K562 (cell line): ENCODE results near the gene ANKS3. TPM values are rescaled to one million over a fixed set of nuclear protein-coding genes. Genes with fewer than 3 reads are reported as not detected.

Experiments used
- CBX3 ChIP-seq, 2 experiments: IDR thresholded peaks; 1 replicate in 1 of 2; 2 replicates in 1 of 2; pipeline ENCODE4 v1.6.1; 2012; ENCODE audit warnings: inconsistent platforms in 2 of 2, low read length in 2 of 2, borderline replicate concordance in 1 of 2, control low read depth in 1 of 2
- CREM ChIP-seq: IDR thresholded peaks from 2 replicates; pipeline ENCODE4 v1.6.1; 2014; ENCODE audit warnings: antibody characterized with exemption, low read depth
- DNMT1 ChIP-seq: fragments of 450-650 bp; IDR thresholded peaks from 2 replicates; pipeline ENCODE4 v1.6.1; 2016; ENCODE audit warnings: antibody characterized with exemption, mild to moderate bottlenecking
- ETS1 ChIP-seq: conservative IDR thresholded peaks from 2 replicates; pipeline ENCODE4 v1.6.1; 2011; ENCODE audit warnings: low read depth, mild to moderate bottlenecking, low read length; ENCODE audit not compliant: control insufficient read depth
- HNRNPL ChIP-seq: fragments of 200-400 bp; formaldehyde crosslinking; IDR thresholded peaks from 2 replicates; pipeline ENCODE4 v1.6.1; 2017; ENCODE audit warnings: low read depth, mild to moderate bottlenecking, low read length
- LCOR ChIP-seq: sonication (generic); formaldehyde crosslinking; IDR thresholded peaks from 2 replicates; pipeline ENCODE4 v1.8.0; 2022; ENCODE audit warnings: mild to moderate bottlenecking, missing genetic modification reagents
- MEIS2 ChIP-seq: fragments of 450-650 bp; IDR thresholded peaks from 2 replicates; pipeline ENCODE4 v1.6.1; 2014; ENCODE audit warnings: mild to moderate bottlenecking; ENCODE audit not compliant: partially characterized antibody
- NFRKB ChIP-seq: fragments of 450-650 bp; IDR thresholded peaks from 2 replicates; pipeline ENCODE4 v1.6.1; 2016; ENCODE audit warnings: low read depth
- NR1H2 ChIP-seq: sonication (generic); formaldehyde crosslinking; IDR thresholded peaks from 2 replicates; pipeline ENCODE4 v1.4.0; 2020; ENCODE audit warnings: mild to moderate bottlenecking, missing genetic modification reagents
- POLR2AphosphoS2 ChIP-seq: IDR thresholded peaks from 2 replicates; pipeline ENCODE4 v1.6.1; 2012; ENCODE audit warnings: low read length, improper control_type of control experiment
- RB1 ChIP-seq: fragments of 450-650 bp; IDR thresholded peaks from 2 replicates; pipeline ENCODE4 v1.6.1; 2017; ENCODE audit warnings: low read depth, mild to moderate bottlenecking
- RCOR1 ChIP-seq, 2 experiments: IDR thresholded peaks; 2 replicates each; pipeline ENCODE4 v1.6.1; 2012; ENCODE audit warnings: low read depth in 2 of 2, low read length in 2 of 2, borderline replicate concordance in 1 of 2, improper control_type of control experiment in 1 of 2
- SRSF7 ChIP-seq: fragments of 200-400 bp; formaldehyde crosslinking; optimal IDR thresholded peaks from 2 replicates; pipeline ENCODE3; 2017; ENCODE audit warnings: mild to moderate bottlenecking, low read depth, low read length
- U2AF1 ChIP-seq: fragments of 200-400 bp; formaldehyde crosslinking; optimal IDR thresholded peaks from 2 replicates; pipeline ENCODE3; 2017; ENCODE audit warnings: mild to moderate bottlenecking, low read depth, low read length, moderate library complexity
- ZC3H8 ChIP-seq: fragments of 450-650 bp; IDR thresholded peaks from 2 replicates; pipeline ENCODE4 v1.6.1; 2017
- ZNF134 ChIP-seq: fragments of 250-450 bp; sonication (Bioruptor Pico); conservative IDR thresholded peaks from 2 replicates; pipeline ENCODE4 v1.4.0; 2020
- polyA plus RNA-seq, 8 experiments: library from polyadenylated mRNA; depleted of rRNA in 4 of 8; stranded (reverse) in 5 of 8; unstranded in 3 of 8; fragments of >200 nt; fragmentation: Nextera tagmentation in 2 of 8; fragmentation: Illumina TruSeq in 1 of 8; extraction: Ambion mirVana in 2 of 8; extraction: Trizol in 1 of 8; gene quantifications; 2 replicates each; pipeline versions ENCODE4 v1.2.1 to v1.2.3, GENCODE V29; 2011 to 2014; ENCODE audit warnings: inconsistent platforms in 1 of 8, missing spikeins in 1 of 8
- total RNA-seq, 7 experiments: library from RNA; depleted of rRNA in 6 of 7; stranded (reverse); fragments of >200 nt in 6 of 7; fragmentation: Illumina TruSeq in 2 of 7; extraction: Trizol in 2 of 7; gene quantifications; 2 replicates each; pipeline versions ENCODE4 v1.2.1 to v1.2.3, GENCODE V29; 2011 to 2021; ENCODE audit warnings: low replicate concordance in 1 of 7
- TF ChIP-seq, protein P1 (sequence below): IDR thresholded peaks from 2 replicates; pipeline ENCODE4 v1.6.1; 2016; ENCODE audit warnings: missing genetic modification characterization, missing compliant biosample characterization
- TF ChIP-seq, protein P2 (sequence below), 2 experiments: fragments of 450-650 bp; formaldehyde crosslinking in 1 of 2; IDR thresholded peaks; 2 replicates each; pipeline versions ENCODE4 v1.4.0 to v1.6.1; 2014 to 2020; ENCODE audit warnings: mild to moderate bottlenecking in 2 of 2, borderline replicate concordance in 1 of 2, low read depth in 1 of 2

The ANKS3 gene
- total and polyA plus RNA-seq, 9 of the 15 experiments (the other 6 are each of a cell fraction or from before 2014, with no cell fraction given): 0.43 to 25.7 (median 14.8) TPM

- peak; percentile 98 for TF ChIP-seq ETS1
- TF ChIP-seq, protein P1, sequence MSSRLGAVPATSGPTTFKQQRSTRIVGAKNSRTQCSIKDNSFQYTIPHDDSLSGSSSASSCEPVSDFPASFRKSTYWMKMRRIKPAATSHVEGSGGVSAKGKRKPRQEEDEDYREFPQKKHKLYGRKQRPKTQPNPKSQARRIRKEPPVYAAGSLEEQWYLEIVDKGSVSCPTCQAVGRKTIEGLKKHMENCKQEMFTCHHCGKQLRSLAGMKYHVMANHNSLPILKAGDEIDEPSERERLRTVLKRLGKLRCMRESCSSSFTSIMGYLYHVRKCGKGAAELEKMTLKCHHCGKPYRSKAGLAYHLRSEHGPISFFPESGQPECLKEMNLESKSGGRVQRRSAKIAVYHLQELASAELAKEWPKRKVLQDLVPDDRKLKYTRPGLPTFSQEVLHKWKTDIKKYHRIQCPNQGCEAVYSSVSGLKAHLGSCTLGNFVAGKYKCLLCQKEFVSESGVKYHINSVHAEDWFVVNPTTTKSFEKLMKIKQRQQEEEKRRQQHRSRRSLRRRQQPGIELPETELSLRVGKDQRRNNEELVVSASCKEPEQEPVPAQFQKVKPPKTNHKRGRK: no peak
- peak; percentile 79; the same call in 1 of the 2 replicates for TF ChIP-seq HNRNPL
- TF ChIP-seq NR1H2 (CRISPR knock-in tag): peak; percentile 76; the same call in 1 of the 2 replicates
- peak; percentile 68 for TF ChIP-seq U2AF1
- no peak for TF ChIP-seq SRSF7
- no peak for TF ChIP-seq DNMT1
- TF ChIP-seq, protein P2, sequence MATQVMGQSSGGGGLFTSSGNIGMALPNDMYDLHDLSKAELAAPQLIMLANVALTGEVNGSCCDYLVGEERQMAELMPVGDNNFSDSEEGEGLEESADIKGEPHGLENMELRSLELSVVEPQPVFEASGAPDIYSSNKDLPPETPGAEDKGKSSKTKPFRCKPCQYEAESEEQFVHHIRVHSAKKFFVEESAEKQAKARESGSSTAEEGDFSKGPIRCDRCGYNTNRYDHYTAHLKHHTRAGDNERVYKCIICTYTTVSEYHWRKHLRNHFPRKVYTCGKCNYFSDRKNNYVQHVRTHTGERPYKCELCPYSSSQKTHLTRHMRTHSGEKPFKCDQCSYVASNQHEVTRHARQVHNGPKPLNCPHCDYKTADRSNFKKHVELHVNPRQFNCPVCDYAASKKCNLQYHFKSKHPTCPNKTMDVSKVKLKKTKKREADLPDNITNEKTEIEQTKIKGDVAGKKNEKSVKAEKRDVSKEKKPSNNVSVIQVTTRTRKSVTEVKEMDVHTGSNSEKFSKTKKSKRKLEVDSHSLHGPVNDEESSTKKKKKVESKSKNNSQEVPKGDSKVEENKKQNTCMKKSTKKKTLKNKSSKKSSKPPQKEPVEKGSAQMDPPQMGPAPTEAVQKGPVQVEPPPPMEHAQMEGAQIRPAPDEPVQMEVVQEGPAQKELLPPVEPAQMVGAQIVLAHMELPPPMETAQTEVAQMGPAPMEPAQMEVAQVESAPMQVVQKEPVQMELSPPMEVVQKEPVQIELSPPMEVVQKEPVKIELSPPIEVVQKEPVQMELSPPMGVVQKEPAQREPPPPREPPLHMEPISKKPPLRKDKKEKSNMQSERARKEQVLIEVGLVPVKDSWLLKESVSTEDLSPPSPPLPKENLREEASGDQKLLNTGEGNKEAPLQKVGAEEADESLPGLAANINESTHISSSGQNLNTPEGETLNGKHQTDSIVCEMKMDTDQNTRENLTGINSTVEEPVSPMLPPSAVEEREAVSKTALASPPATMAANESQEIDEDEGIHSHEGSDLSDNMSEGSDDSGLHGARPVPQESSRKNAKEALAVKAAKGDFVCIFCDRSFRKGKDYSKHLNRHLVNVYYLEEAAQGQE (IDR thresholded peaks at IDR 0.05; ENCODE audit: borderline replicate concordance): no peak
- TF ChIP-seq, protein P2 (CRISPR knock-in tag; IDR thresholded peaks at IDR 0.05; ENCODE audit: low read depth): 0 out of 2 replicates have a peak, but pooled peaks have one; percentile 38
- TF ChIP-seq POLR2AphosphoS2: no peak
- TF ChIP-seq ZNF134 (CRISPR knock-in tag): no peak
- TF ChIP-seq RCOR1 (IDR thresholded peaks at IDR 0.05; ENCODE audit: borderline replicate concordance in 1 of 2, low read depth in 2 of 2, low read length in 2 of 2): peak in 1 of 2 experiments; percentile 16; a peak in 1 of 4 replicates
- peak; percentile 56; the same call in 1 of the 2 replicates for TF ChIP-seq NFRKB
- TF ChIP-seq MEIS2: no peak
- no peak for TF ChIP-seq CBX3 (IDR thresholded peaks at IDR 0.05; ENCODE audit: borderline replicate concordance in 1 of 2, low read length in 2 of 2)
- no peak for TF ChIP-seq LCOR
- TF ChIP-seq CREM: peak; percentile 94
- TF ChIP-seq ZC3H8: no peak
- peak; percentile 68; the same call in 1 of the 2 replicates for TF ChIP-seq RB1
Observed at GRCh38 chr16:4766875-4767628, 33.0 kb upstream of the ANKS3 start, which contains the start of gene ZNF500 (continued).
